Stomach (tissue), 4 donors: ENCODE measurements around the gene B4GALT5.

Experiments
- CTCF ChIP-seq, 7 experiments: fragments of 450-650 bp in 4 of 7; fragments of 200-600 bp in 3 of 7; sonication (generic) in 3 of 7; IDR thresholded peaks; one replicate each; pipeline ENCODE4 v1.5.1; 2016 to 2019; ENCODE audit warnings: antibody characterized with exemption in 7 of 7, control low read depth in 2 of 7, mild to moderate bottlenecking in 1 of 7
- POLR2A ChIP-seq, 4 donors: fragments of 450-650 bp; IDR thresholded peaks; one replicate each; pipeline ENCODE4 v1.6.1; 2016; ENCODE audit warnings: antibody characterized with exemption in 4 of 4, control low read depth in 2 of 4, mild to moderate bottlenecking in 1 of 4, moderate library complexity in 1 of 4
- POLR2AphosphoS5 ChIP-seq, 3 donors: sonication (generic); formaldehyde crosslinking; IDR thresholded peaks; one replicate each; pipeline ENCODE4 v1.6.1; 2016; ENCODE audit warnings: antibody characterized with exemption in 3 of 3

- TF ChIP-seq CTCF (IDR thresholded peaks at IDR 0.05) (no peak), POLR2A (IDR thresholded peaks at IDR 0.05) (no peak), POLR2AphosphoS5 (IDR thresholded peaks at IDR 0.05) (no peak)
Observed at GRCh38 chr20:49680484-49680883, 33.2 kb downstream of the B4GALT5 start.
